Activated effector memory CD4-positive, alpha-beta T cell treated with Interleukin-2 at 50 U/mL for 16 hours (primary cell): ENCODE measurements around the gene MARCKS.

Source experiments
- DNase-seq: peaks from one replicate; pipeline ENCODE4 v3.0.0-alpha.2; 2020

MARCKS gene, protein sequence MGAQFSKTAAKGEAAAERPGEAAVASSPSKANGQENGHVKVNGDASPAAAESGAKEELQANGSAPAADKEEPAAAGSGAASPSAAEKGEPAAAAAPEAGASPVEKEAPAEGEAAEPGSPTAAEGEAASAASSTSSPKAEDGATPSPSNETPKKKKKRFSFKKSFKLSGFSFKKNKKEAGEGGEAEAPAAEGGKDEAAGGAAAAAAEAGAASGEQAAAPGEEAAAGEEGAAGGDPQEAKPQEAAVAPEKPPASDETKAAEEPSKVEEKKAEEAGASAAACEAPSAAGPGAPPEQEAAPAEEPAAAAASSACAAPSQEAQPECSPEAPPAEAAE

DNA sequence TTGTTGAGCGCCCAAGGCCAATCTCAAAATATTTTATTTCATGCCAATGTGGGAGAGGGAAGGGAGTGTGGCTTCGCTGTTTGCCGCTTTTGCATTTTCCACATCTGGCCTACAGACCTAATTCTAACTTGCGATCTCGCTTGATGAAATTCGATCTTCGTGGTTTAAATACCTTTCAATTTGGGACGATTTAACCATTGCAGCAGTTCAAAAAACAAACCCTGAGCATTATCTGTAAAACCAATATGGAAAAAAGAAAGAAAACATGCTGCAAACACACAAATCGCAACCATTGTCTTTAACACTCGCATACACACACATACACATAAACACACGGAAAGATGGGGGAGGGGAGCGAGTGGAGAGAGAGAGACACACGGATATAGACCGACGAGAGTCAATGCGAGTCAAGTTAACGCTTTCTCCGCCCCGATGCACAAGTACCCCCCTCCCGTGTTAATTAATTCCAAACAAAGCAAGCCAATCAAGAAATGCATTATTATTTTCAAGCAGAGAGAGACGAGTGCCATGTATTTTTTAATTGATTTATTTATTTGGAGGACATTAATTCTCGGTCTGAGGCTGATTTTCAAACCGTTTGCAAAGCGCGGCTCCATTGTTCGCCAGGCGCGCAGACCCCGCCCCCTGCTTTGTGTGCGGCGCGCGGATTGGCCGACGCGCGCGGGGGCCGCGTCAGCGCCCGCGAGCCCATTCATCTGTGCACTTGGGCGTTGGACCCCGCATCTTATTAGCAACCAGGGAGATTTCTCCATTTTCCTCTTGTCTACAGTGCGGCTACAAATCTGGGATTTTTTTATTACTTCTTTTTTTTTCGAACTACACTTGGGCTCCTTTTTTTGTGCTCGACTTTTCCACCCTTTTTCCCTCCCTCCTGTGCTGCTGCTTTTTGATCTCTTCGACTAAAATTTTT lies at the start of gene MARCKS:
TSS of gene MARCKS (plus strand) at position 721 of the 931 bp plus-strand sequence. CDS start 401 bp downstream, outside the sequence.
- no peak for DNase-seq

DNA sequence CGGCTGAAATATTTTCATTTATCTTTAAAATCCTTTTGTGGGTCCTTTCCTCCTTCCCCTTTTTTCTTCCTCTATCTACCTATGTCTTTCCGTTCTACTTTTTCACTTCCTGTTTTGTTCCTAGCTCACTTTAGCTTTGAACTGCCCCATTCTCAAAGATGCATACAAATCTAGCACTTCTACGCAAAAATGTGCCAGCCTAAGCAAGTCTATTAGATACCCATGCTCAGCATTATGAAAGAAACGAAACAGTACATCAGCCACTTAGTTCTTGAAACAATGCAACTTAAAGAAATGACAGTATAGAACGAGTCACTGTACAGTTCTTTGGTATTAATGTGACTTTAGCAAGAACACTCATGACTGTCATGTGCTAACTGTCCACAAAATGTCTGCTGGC lies 47.3 kb upstream of the MARCKS start:
- no peak for DNase-seq

- DNase-seq = no peak
These were observed 44.0 kb upstream of the MARCKS start for GRCh38 chr6:113813142-113813541.

GRCh38 chr6:113818578-113818977 lies 38.6 kb upstream of the MARCKS start:
- DNase-seq = no peak

- no peak for DNase-seq
These were observed 37.8 kb upstream of the MARCKS start for GRCh38 chr6:113819169-113819830.

GRCh38 chr6:113820761-113821160 lies 36.4 kb upstream of the MARCKS start:
- DNase-seq = no peak

DNA sequence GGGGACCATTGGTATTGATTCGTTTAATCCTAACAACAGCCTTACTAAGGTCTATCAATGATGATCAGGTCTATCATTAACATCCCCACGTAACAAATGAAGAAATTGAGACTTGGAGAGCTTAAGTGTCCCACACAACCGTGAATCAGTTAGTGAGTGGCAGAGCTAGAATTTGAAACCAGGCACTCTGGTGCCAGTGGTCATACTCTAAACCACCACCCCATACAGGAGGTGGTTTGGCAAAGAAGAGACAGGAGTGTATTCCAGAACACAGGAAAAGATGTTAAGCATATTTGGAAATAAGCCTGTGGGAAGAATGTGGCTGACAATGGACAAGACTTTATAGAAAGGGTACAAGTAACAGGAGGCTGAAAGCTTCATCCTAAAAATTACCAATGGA lies 35.7 kb upstream of the MARCKS start:
- DNase-seq = no peak

- DNase-seq = no peak
These were observed 33.2 kb upstream of the MARCKS start for GRCh38 chr6:113823916-113824315.

GRCh38 chr6:113824411-113824810 lies 32.7 kb upstream of the MARCKS start:
- DNase-seq = no peak

- DNase-seq = no peak
These were observed 32.3 kb upstream of the MARCKS start for GRCh38 chr6:113824866-113825265.

- no peak for DNase-seq
These were observed 31.4 kb upstream of the MARCKS start for GRCh38 chr6:113825781-113826180.

DNA sequence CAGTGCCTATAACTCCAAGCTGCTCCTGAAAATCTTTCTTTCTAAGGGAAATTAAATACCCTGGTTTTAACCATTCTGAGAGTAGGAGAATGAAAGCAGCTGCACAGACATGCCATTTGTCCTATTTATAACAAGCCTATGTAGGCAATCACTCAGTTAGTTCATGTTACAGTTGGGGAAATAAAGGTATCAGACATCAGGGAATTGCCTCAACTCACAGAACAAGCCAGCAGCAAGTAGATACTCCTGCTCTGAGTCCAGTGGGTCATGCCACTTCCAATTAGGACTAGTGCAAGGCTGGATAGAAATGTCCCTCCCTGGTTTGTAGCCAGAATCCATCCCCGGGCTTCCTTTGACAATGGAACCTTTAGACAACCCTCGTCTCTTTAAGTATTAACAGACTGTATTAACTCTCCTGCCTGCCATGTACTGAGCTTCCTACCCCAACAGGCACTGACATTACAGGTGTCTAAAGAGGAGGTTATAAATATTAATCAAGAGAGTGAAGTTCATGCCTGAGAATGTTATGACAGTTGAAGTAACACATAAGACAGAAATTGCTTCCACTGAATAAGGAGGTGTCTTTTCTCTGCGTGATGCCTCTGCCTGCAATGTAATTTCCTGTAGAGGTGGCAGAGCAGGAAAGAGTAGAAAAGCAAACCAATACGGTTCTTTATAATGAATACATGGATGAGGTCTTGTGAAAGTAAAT lies 28.0 kb upstream of the MARCKS start:
- DNase-seq = no peak

- no peak for DNase-seq
These were observed 27.5 kb upstream of the MARCKS start for GRCh38 chr6:113829696-113830045.

DNA sequence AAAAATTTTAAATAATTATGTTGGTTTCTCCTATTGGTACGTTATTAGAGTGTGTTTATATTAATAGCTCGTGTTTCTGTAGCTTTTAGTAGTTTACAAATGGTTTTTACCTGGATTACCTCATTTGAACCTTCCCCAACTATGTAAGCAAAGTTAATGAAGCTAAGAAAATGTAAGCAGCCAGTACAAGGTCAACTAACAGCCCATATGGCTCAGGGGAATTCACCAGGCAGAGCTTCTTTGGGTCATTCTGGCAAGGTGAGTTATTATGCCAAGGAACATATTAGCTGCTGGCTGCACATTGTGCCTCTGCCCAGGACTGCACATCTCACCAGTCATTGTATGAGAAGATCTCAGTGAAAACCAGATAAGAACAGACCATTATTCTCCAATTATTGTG lies 27.0 kb upstream of the MARCKS start:
- no peak for DNase-seq

DNA sequence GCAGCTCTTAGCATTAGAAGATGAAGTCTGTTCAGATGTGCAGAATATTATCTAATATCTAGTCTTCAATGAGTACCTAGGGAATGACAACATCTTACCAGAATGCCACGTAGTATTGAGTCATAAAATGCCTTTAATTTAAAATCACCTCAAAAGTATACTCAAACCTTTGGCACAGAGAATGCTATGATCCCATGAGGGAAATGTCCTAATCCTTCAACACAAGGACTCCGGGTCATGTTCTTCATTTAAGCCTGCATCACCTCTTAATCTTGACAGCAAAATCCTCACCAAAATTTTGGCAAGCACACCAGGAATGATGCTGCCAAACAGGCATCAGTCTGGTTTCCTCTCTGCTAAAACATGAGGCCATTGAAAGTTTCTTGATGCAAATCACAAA lies 23.6 kb upstream of the MARCKS start:
- no peak for DNase-seq

DNA sequence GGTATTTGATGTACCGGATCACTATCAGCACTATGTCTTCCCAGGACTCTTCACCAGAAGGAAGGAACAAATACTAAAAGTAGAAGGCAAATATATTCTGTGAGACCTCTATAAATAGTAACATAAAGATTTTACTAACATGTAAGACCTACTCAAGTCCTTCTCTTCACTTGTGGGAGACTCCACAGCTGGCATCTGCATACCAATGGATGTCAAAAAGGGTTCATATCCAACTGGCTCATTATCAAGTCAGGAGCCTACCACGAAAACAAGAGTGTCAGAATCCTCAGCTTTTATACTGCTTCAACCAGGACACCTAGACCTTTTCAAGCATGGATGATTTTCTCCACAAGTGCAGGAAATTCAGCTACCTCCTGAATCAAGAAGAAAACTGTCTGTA lies 20.0 kb upstream of the MARCKS start:
- DNase-seq = no peak

DNA sequence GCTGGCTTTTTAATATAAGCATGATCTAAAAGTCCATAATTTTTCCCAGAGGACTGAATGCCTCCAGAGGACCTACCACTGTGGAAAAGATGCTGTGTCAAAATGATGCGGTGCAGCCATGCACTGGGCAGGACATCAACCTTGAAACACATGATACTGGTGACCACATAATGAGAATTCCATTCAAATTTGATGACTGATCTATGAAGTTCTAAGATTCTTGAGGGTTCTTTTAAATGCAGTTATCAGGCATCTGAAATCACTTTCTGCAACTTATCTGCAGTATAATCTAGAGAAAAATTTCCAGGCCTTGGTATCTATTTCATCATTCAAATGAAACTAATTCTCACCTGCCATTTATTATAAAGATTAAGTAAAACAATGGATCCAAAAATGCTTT lies 15.0 kb upstream of the MARCKS start:
- DNase-seq = no peak

DNA sequence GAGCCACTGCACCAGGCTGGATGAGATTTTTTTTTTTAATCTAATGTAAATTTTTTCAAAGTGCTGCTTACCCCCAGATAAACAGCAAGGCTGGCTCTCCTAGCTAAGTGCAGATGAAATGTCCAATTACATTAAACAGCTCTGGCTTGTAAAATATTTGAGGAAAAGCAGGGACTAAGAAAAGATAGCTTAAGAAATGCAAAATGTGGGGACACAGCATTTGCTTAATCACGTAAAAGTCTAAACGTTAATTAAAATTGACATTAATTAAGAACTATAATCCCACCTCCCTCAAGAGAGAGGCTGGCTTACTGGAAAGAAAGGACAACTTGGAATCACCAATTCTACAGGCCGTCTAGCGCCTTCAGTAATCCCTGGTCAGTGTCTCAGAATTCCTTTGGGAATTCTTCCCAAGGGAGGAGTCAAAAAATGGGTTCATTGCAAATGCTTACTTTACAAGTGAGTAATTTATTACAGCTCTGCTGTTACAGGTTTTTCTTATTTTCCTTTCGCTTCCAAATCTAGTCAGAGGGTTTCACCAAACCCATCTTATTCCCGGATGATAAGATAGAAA lies 13.6 kb upstream of the MARCKS start:
- DNase-seq = no peak

DNA sequence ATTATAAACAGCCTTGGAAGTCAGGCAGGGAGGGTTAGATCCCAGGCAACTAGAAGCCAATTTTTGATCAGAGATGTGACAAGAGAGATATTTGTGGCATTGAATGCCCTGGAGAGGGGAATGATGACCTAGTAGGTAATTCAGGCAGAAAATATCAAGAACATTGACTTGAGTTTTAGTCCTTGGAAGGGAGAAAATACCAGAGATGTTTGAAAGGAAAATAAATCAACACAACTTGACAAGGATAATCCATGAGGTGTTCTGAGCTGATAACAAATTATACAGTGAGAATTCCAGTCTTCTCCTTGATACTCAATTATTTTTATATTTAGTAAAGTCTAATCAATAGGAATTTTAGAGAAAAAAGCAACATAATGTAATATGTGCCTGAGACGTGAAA lies 10.6 kb upstream of the MARCKS start:
- no peak for DNase-seq

DNA sequence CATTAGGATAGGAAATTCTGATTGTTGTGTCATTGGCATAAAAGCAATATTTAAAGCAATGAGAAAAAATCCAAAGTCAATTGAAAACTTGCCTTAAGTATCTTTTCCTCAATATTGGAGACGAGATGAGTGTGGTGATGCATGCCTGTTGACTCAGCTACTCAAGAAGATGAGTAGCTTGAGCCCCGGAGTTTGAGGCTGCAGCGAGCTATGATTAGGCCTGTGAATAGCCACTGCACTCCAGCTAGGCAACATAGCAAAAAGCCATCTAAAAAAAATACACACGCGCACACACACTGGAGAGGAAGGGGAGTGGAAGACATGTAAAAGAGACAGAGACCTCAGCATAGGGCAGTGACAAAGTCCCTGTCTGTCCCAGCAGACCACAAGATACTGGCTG lies 9.7 kb upstream of the MARCKS start:
- DNase-seq = no peak

GRCh38 chr6:113848280-113848679 lies 8.9 kb upstream of the MARCKS start:
- DNase-seq = no peak

DNA sequence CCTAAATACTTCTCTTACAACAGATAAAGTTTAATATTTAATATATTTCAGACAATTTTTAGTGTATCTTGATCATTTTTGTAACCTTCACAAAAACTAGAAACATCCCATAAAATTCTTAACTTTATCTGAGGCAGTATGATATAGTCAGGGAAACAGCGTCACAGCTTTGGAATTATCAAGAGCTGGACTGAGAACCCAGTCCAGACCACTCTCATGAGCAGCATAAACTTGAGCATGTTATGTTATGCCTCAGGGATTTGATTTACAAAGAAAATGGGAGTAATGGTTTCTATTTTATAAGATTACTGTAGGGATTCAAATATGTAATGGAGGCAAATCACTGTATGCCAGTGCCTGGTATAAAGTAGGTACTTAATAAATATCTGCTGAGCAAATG lies 8.3 kb upstream of the MARCKS start:
- no peak for DNase-seq

- DNase-seq = no peak
These were observed 3.9 kb upstream of the MARCKS start for GRCh38 chr6:113853252-113853651.
